CD8-positive, alpha-beta memory T cell (primary cell): Measurements from ENCODE around the gene KCNH8. TPM values are rescaled to one million over a fixed set of nuclear protein-coding genes. Genes with fewer than 3 reads are reported as not detected.
"Not testable (repeated sequence)": the region's sequence is repeated elsewhere in the genome, so short reads cannot be mapped to it uniquely, and the experiment has no call there.

ENCODE experiments used
- CTCF ChIA-PET: fragments of 350-600 bp; sonication (Branson Sonifier 250); formaldehyde crosslinking; loops from one replicate; lab custom pipeline; 2021; ENCODE audit warnings: antibody characterized with exemption; lab: Charles Lee
- POLR2A ChIA-PET: fragments of 350-600 bp; sonication (Branson Sonifier 250); formaldehyde crosslinking; loops from one replicate; lab custom pipeline; 2021; ENCODE audit warnings: antibody characterized with exemption; lab: Charles Lee
- DNase-seq, 5 donors: peaks; one replicate each; pipeline versions ENCODE4 v3.0.0 to v3.0.0-alpha.2; 2020 to 2022; ENCODE audit warnings: mixed read lengths in 1 of 5
- H3K27ac ChIP-seq: one replicate; pipeline ENCODE4 v1.7.0; 2013; ENCODE audit warnings: low read depth, mild to moderate bottlenecking, low read length, moderate library complexity
- H3K27me3 ChIP-seq: 2 replicates; pipeline ENCODE4 v1.7.0; 2013; ENCODE audit warnings: low read length, mild to moderate bottlenecking; ENCODE audit not compliant: insufficient read depth, poor library complexity, severe bottlenecking
- H3K36me3 ChIP-seq: 2 replicates; pipeline ENCODE4 v1.7.0; 2013; ENCODE audit warnings: mild to moderate bottlenecking, low read length, moderate library complexity; ENCODE audit not compliant: insufficient read depth
- H3K4me1 ChIP-seq: 2 replicates; pipeline ENCODE4 v1.7.0; 2013; ENCODE audit warnings: mild to moderate bottlenecking, low read length, moderate library complexity; ENCODE audit not compliant: insufficient read depth
- H3K4me3 ChIP-seq: 2 replicates; pipeline ENCODE4 v1.7.0; 2013; ENCODE audit warnings: mild to moderate bottlenecking, low read length
- H3K9me3 ChIP-seq: 2 replicates; pipeline ENCODE4 v1.7.0; 2013; ENCODE audit warnings: mild to moderate bottlenecking, low read length
- H3K27ac Mint-ChIP-seq, 8 donors: one replicate each; pipeline ENCODE4 v1.8.0; 2020 to 2021; ENCODE audit warnings: mixed read lengths in 8 of 8, mild to moderate bottlenecking in 6 of 8, inconsistent platforms in 3 of 8, moderate library complexity in 3 of 8
- H3K27me3 Mint-ChIP-seq, 2 donors: one replicate each; pipeline ENCODE4 v1.8.0; 2020 to 2021; ENCODE audit warnings: mixed read lengths in 2 of 2, mild to moderate bottlenecking in 1 of 2, moderate library complexity in 1 of 2
- H3K36me3 Mint-ChIP-seq, 3 donors: one replicate each; pipeline ENCODE4 v1.8.0; 2020 to 2021; ENCODE audit warnings: mixed read lengths in 3 of 3, inconsistent platforms in 1 of 3, mild to moderate bottlenecking in 1 of 3
- H3K4me1 Mint-ChIP-seq, 3 donors: one replicate each; pipeline ENCODE4 v1.8.0; 2020 to 2021; ENCODE audit warnings: mixed read lengths in 3 of 3, inconsistent platforms in 1 of 3, mild to moderate bottlenecking in 1 of 3
- H3K4me3 Mint-ChIP-seq, 7 donors: one replicate each; pipeline ENCODE4 v1.8.0; 2020 to 2021; ENCODE audit warnings: mixed read lengths in 7 of 7, mild to moderate bottlenecking in 6 of 7, moderate library complexity in 4 of 7, inconsistent platforms in 2 of 7
- H3K9me3 Mint-ChIP-seq, 5 donors: one replicate each; pipeline ENCODE4 v1.8.0; 2020 to 2022; ENCODE audit warnings: mixed read lengths in 5 of 5, mild to moderate bottlenecking in 3 of 5, moderate library complexity in 2 of 5, inconsistent platforms in 1 of 5
- polyA plus RNA-seq: library from polyadenylated mRNA; unstranded; fragments of 300-500 nt; fragmentation: Illumina TruSeq; gene quantifications from one replicate; pipeline ENCODE4 v1.2.3, GENCODE V29; 2021
- total RNA-seq, 2 experiments: library from RNA; stranded (reverse); gene quantifications; one replicate each; pipeline ENCODE4 v1.2.3, GENCODE V29; 2021

The KCNH8 gene
- total and polyA plus RNA-seq, 3 experiments from 2014 or later: not detected

DNA sequence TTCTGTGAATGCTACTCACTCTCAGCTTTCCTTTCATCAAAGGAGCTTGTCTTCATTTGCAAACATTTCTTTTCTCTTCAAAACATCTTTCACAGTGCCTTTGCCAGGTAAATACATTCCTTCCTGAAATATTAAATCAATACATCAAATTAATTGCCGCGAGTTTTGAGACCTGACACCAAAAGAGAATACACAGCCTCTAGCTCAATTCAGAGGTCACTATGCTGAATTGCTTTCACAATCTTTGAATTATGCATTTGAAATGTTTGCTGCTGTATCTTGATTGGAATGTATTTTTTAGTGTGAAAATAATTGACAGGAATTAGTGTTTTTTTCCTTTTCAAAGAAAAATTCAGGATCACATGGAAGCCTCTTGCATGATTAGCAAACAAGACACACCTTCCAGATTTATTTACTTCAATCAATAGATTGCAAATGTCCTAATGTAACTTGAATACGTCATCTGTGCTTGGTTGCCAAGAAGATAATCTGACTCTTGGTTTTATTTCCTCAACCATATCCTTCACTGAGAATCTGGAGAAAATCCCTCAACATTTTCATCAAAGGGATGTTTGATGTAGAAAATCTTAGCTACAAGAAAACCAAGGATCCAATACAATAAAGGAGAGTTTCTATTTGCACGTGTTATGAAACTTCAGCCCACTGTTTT, 83.6 kb downstream of the KCNH8 start:
- Mint-ChIP-seq H3K9me3 (peaks cover 0 to 3% (median 0%) of the 10 kb centered on the region in 5 donors), H3K4me3 (no peak overlapping the region), H3K27me3 (no peaks in the 10 kb centered on the region), H3K36me3 (no peaks in the 10 kb centered on the region), H3K4me1 (peaks cover 0 to 4% (median 4%) of the 10 kb centered on the region in 3 donors), H3K27ac (no peak overlapping the region)
- ChIA-PET POLR2A (no interaction called here), CTCF (no interaction called here)
- no peak for DNase-seq
- Histone ChIP-seq H3K36me3 (no peaks in the 10 kb centered on the region), H3K4me1 (no peaks in the 10 kb centered on the region), H3K27me3 (no peaks in the 10 kb centered on the region), H3K4me3 (no peak overlapping the region), H3K27ac (no peak overlapping the region), H3K9me3 (no peaks in the 10 kb centered on the region)

- Histone ChIP-seq H3K9me3 (no peaks in the 10 kb centered on the region), H3K27ac (no peak overlapping the region), H3K4me1 (no peaks in the 10 kb centered on the region), H3K36me3 (no peaks in the 10 kb centered on the region), H3K27me3 (no peaks in the 10 kb centered on the region), H3K4me3 (no peak overlapping the region)
- Mint-ChIP-seq H3K27ac (no peak overlapping the region), H3K36me3 (no peaks in the 10 kb centered on the region), H3K9me3 (peaks cover 0 to 3% (median 0%) of the 10 kb centered on the region in 5 donors), H3K4me1 (peaks cover 0 to 4% (median 4%) of the 10 kb centered on the region in 3 donors), H3K27me3 (no peaks in the 10 kb centered on the region), H3K4me3 (no peak overlapping the region)
- ChIA-PET POLR2A (no interaction called here), CTCF (no interaction called here)
- no peak for DNase-seq
Measured at GRCh38 chr3:19232566-19232965, 84.3 kb downstream of the KCNH8 start.

DNA sequence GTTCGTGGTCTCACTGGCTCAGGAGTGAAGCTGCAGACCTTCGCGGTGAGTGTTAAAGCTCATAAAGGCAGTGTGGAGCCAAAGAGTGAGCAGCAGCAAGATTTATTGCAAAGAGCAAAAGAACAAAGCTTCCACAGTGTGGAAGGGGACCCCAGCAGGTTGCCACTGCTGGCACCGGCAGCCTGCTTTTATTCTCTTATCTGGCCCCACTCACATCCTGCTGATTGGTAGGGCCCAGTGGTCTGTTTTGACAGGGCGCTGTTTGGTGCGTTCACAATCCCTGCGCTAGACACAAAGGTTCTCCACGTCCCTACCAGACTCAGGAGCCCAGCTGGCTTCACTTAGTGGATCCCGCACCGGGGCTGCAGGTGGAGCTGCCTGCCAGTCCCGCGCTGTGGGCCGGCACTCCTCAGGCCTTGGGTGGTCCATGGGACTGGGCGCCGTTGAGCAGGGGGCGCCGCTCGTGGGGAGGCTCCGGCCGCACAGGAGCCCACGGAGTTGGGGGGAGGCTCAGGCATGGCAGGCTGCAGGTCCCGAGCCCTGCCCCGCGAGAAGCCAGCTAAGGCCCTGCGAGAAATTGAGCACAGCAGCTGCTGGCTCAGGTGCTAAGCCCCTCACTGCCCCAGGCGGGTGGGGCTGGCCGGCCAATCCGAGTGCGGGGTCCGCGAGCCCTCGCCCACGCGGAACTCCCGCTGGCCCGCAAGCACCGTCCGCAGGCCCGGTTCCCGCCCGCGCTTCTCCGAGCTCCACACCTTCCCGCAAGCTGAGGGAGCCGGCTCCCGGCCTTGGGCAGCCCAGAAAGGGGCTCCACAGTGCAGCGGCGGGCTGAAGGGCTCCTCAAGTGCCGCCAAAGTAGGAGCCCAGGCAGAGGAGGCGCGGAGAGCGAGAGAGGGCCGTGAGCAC, 85.8 kb downstream of the KCNH8 start:
- H3K9me3 Mint-ChIP-seq, DNase-seq, H3K27ac Mint-ChIP-seq, H3K27me3 Mint-ChIP-seq, H3K4me3 Mint-ChIP-seq, POLR2A ChIA-PET, CTCF ChIA-PET, H3K27me3 ChIP-seq, H3K27ac ChIP-seq, H3K4me1 Mint-ChIP-seq, H3K9me3 ChIP-seq, H3K36me3 ChIP-seq, H3K4me1 ChIP-seq, H3K4me3 ChIP-seq, H3K36me3 Mint-ChIP-seq: not testable (repeated sequence)

GRCh38 chr3:19248143-19248542, 99.8 kb downstream of the KCNH8 start:
- POLR2A ChIA-PET: no interaction called here

DNA sequence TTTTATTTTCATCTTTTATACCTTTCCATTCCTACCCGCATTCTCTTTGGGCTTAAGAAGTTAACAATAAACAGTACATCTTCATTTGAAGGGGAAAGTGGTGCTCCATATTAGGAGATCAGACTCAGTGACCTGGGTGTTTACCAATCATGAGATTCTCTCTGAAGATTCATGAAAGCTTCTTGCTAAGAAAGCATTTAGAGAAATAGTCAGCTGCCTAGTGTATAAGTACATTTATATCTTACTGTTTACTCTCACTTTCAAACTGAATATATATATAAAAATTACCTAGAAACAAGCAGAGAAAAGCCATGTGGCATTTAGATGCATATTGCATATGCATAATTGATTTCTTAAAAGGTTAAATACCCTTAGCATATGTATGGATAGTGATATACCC, 100.5 kb downstream of the KCNH8 start:
- no peaks in the 10 kb centered on the region for H3K9me3 ChIP-seq
- H3K27ac Mint-ChIP-seq: no peak overlapping the region
- no peak for DNase-seq
- no peaks in the 10 kb centered on the region for H3K36me3 ChIP-seq
- H3K27me3 ChIP-seq: no peaks in the 10 kb centered on the region
- ChIA-PET POLR2A (no interaction called here), CTCF (no interaction called here)
- peaks cover 0 to 17% (median 8%) of the 10 kb centered on the region in 5 donors for H3K9me3 Mint-ChIP-seq
- H3K4me3 ChIP-seq: no peak overlapping the region
- no peak overlapping the region for H3K4me3 Mint-ChIP-seq
- H3K4me1 Mint-ChIP-seq: no peaks in the 10 kb centered on the region
- no peak overlapping the region for H3K27ac ChIP-seq
- no peaks in the 10 kb centered on the region for H3K4me1 ChIP-seq
- peaks cover 0 to 3% of the 10 kb centered on the region in 2 donors for H3K27me3 Mint-ChIP-seq
- no peaks in the 10 kb centered on the region for H3K36me3 Mint-ChIP-seq

More at GRCh38 chr3:19248143-19248542, 99.8 kb downstream of the KCNH8 start:
- DNase-seq: no peak
- Histone ChIP-seq H3K27me3 (no peaks in the 10 kb centered on the region), H3K4me1 (no peaks in the 10 kb centered on the region), H3K36me3 (no peaks in the 10 kb centered on the region), H3K4me3 (no peak overlapping the region), H3K27ac (no peak overlapping the region), H3K9me3 (no peaks in the 10 kb centered on the region)
- Mint-ChIP-seq H3K27me3 (peaks cover 0 to 3% of the 10 kb centered on the region in 2 donors), H3K27ac (no peak overlapping the region), H3K4me1 (no peaks in the 10 kb centered on the region), H3K4me3 (no peak overlapping the region), H3K36me3 (no peaks in the 10 kb centered on the region), H3K9me3 (peaks cover 0 to 17% (median 8%) of the 10 kb centered on the region in 5 donors)
- CTCF ChIA-PET: no interaction called here

- no peaks in the 10 kb centered on the region for H3K4me1 ChIP-seq
- H3K36me3 ChIP-seq: no peaks in the 10 kb centered on the region
- H3K27ac Mint-ChIP-seq: peak overlapping the region in 1 of 8 donors; percentile 57
- H3K27me3 ChIP-seq: no peaks in the 10 kb centered on the region
- ChIA-PET POLR2A (no interaction called here), CTCF (interaction anchor here (1.0 kb wide), 1 partner anchor 9 kb away, joined by 4 read pairs; no protein-coding TSS in a partner anchor)
- no peaks in the 10 kb centered on the region for H3K36me3 Mint-ChIP-seq
- no peak overlapping the region for H3K4me3 ChIP-seq
- peaks cover 0 to 3% of the 10 kb centered on the region in 2 donors for H3K27me3 Mint-ChIP-seq
- peaks cover 0 to 5% (median 0%) of the 10 kb centered on the region in 5 donors for H3K9me3 Mint-ChIP-seq
- no peak overlapping the region for H3K4me3 Mint-ChIP-seq
- DNase-seq: no peak
- H3K9me3 ChIP-seq: no peaks in the 10 kb centered on the region
- H3K27ac ChIP-seq: no peak overlapping the region
- no peaks in the 10 kb centered on the region for H3K4me1 Mint-ChIP-seq
Measured at GRCh38 chr3:19250959-19251610, 102.8 kb downstream of the KCNH8 start.

DNA sequence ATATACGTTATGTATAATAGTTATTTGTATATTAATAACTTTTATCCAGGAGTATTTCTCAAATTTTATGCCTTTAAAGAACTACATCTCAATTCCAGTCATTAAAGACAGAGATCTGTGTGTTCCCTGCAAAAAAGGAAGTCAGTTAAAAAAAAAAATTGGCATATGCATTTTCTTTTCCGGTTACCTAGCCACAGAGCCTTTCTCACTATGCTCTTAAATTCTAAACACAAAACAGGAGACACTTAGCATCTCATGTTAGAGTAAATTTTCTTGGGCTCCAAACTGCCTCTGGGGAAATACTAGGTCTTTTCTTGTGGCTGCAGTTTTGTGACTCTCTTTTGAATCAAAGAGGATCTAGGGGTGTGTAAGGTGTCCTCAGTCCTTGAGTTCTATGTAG, 105.9 kb downstream of the KCNH8 start:
- no peaks in the 10 kb centered on the region for H3K36me3 ChIP-seq
- H3K4me3 ChIP-seq: no peak overlapping the region
- H3K27ac ChIP-seq: no peak overlapping the region
- ChIA-PET CTCF (no interaction called here), POLR2A (no interaction called here)
- H3K9me3 ChIP-seq: no peaks in the 10 kb centered on the region
- DNase-seq: no peak
- no peaks in the 10 kb centered on the region for H3K4me1 ChIP-seq
- no peak overlapping the region for H3K27ac Mint-ChIP-seq
- H3K9me3 Mint-ChIP-seq: peaks cover 0 to 3% (median 0%) of the 10 kb centered on the region in 5 donors
- peaks cover 0 to 3% of the 10 kb centered on the region in 2 donors for H3K27me3 Mint-ChIP-seq
- H3K27me3 ChIP-seq: no peaks in the 10 kb centered on the region
- no peaks in the 10 kb centered on the region for H3K36me3 Mint-ChIP-seq
- H3K4me1 Mint-ChIP-seq: no peaks in the 10 kb centered on the region
- no peak overlapping the region for H3K4me3 Mint-ChIP-seq
